ENCODE measurements around the gene UFSP1. TPM values are rescaled to one million over a fixed set of nuclear protein-coding genes. Genes with fewer than 3 reads are reported as not detected.
A peak's percentile ranks its signal among the peaks of the same experiment; 100 is the strongest.

Gene UFSP1
- total and polyA plus RNA-seq, 2 donors from 2014 or later, result 3.4 to 3.8 TPM

GRCh38 chr7:100860702-100861615 lies 28.6 kb downstream of the UFSP1 start:
- intact Hi-C loops (cut with DNase I), result no loop called here
- Histone ChIP-seq H3K4me1 (ENCODE audit: control insufficient read depth in 2 of 3, insufficient read depth in 2 of 3, low read depth in 1 of 3, low read length in 3 of 3) (peaks cover 0 to 9% (median 8%) of the 10 kb centered on the region in 3 donors), H3K9me3 (ENCODE audit: control insufficient read depth in 2 of 3, insufficient read depth in 1 of 3, low read length in 3 of 3) (no peaks in the 10 kb centered on the region), H3K27ac (ENCODE audit: low read depth in 2 of 2, low read length in 2 of 2) (no peak overlapping the region), H3K27me3 (ENCODE audit: control insufficient read depth, insufficient read depth, low read length) (no peaks in the 10 kb centered on the region), H3K9ac (ENCODE audit: low read length in 3 of 3) (no peak overlapping the region), H3K4me3 (ENCODE audit: low read length in 3 of 3) (no peak overlapping the region), H3K36me3 (ENCODE audit: control insufficient read depth in 2 of 3, insufficient read depth in 3 of 3, low read length in 3 of 3) (peaks cover 0 to 15% (median 2%) of the 10 kb centered on the region in 3 donors)
- no peak for FAIRE-seq
- TF ChIP-seq, protein P1, sequence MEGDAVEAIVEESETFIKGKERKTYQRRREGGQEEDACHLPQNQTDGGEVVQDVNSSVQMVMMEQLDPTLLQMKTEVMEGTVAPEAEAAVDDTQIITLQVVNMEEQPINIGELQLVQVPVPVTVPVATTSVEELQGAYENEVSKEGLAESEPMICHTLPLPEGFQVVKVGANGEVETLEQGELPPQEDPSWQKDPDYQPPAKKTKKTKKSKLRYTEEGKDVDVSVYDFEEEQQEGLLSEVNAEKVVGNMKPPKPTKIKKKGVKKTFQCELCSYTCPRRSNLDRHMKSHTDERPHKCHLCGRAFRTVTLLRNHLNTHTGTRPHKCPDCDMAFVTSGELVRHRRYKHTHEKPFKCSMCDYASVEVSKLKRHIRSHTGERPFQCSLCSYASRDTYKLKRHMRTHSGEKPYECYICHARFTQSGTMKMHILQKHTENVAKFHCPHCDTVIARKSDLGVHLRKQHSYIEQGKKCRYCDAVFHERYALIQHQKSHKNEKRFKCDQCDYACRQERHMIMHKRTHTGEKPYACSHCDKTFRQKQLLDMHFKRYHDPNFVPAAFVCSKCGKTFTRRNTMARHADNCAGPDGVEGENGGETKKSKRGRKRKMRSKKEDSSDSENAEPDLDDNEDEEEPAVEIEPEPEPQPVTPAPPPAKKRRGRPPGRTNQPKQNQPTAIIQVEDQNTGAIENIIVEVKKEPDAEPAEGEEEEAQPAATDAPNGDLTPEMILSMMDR (IDR thresholded peaks at IDR 0.05; ENCODE audit: borderline replicate concordance, extremely low read depth, insufficient read depth), result no peak
- DNase-seq, result peak in 1 of 5 donors; percentile 66

- intact Hi-C loops (cut with DNase I), result loop anchor here (10.0 kb wide), 1 partner anchor 55 kb away; no protein-coding TSS in a partner anchor
- peaks cover 0 to 9% (median 8%) of the 10 kb centered on the region in 3 donors for H3K4me1 ChIP-seq (ENCODE audit: control insufficient read depth in 2 of 3, insufficient read depth in 2 of 3, low read depth in 1 of 3, low read length in 3 of 3)
- DNase-seq (peak in 1 of 5 donors; percentile 54), FAIRE-seq (no peak)
- H3K36me3 ChIP-seq (ENCODE audit: control insufficient read depth in 2 of 3, insufficient read depth in 3 of 3, low read length in 3 of 3), result peaks cover 0 to 15% (median 2%) of the 10 kb centered on the region in 3 donors
- H3K27ac ChIP-seq (ENCODE audit: low read depth in 2 of 2, low read length in 2 of 2), result no peak overlapping the region
- H3K4me3 ChIP-seq (ENCODE audit: low read length in 3 of 3), result no peak overlapping the region
- no peaks in the 10 kb centered on the region for H3K9me3 ChIP-seq (ENCODE audit: control insufficient read depth in 2 of 3, insufficient read depth in 1 of 3, low read length in 3 of 3)
- no peaks in the 10 kb centered on the region for H3K27me3 ChIP-seq (ENCODE audit: control insufficient read depth, insufficient read depth, low read length)
- TF ChIP-seq, protein P1 (IDR thresholded peaks at IDR 0.05; ENCODE audit: borderline replicate concordance, extremely low read depth, insufficient read depth), result no peak
- no peak overlapping the region for H3K9ac ChIP-seq (ENCODE audit: low read length in 3 of 3)
Observed at GRCh38 chr7:100859856-100860255, 29.7 kb downstream of the UFSP1 start.

DNA sequence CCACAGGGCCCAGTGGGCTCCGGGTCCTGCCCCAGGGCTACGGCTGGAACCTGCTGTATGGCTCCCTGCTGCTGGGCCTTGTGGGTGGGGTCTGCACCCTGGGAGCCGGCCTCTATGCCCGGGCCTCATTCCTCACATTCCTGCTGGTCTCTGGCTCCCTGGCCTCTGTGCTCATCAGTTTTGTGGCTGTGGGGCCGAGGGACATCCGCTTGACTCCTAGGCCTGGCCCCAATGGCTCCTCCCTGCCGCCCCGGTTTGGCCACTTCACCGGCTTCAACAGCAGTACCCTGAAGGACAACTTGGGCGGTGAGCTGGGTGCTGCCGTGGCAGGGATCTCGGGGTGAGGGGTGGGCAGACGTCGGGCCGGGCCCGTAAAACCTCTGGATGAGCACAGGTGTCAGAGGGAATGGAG lies 32.6 kb downstream of the UFSP1 start:
- no peak overlapping the region for H3K9ac ChIP-seq (ENCODE audit: low read length in 3 of 3)
- FAIRE-seq (no peak), DNase-seq (no peak)
- H3K27me3 ChIP-seq (ENCODE audit: control insufficient read depth, insufficient read depth, low read length), result no peaks in the 10 kb centered on the region
- TF ChIP-seq, protein P1 (IDR thresholded peaks at IDR 0.05; ENCODE audit: borderline replicate concordance, extremely low read depth, insufficient read depth), result no peak
- intact Hi-C loops (cut with DNase I), result loop anchor here (10.0 kb wide), 1 partner anchor 52 kb away; no protein-coding TSS in a partner anchor
- H3K36me3 ChIP-seq (ENCODE audit: control insufficient read depth in 2 of 3, insufficient read depth in 3 of 3, low read length in 3 of 3), result peaks cover 0 to 15% (median 2%) of the 10 kb centered on the region in 3 donors
- no peaks in the 10 kb centered on the region for H3K9me3 ChIP-seq (ENCODE audit: control insufficient read depth in 2 of 3, insufficient read depth in 1 of 3, low read length in 3 of 3)
- peaks cover 0 to 8% (median 0%) of the 10 kb centered on the region in 3 donors for H3K4me1 ChIP-seq (ENCODE audit: control insufficient read depth in 2 of 3, insufficient read depth in 2 of 3, low read depth in 1 of 3, low read length in 3 of 3)
- H3K4me3 ChIP-seq (ENCODE audit: low read length in 3 of 3), result no peak overlapping the region
- no peak overlapping the region for H3K27ac ChIP-seq (ENCODE audit: low read depth in 2 of 2, low read length in 2 of 2)

Data from kidney (tissue), 14 donors.